Common myeloid progenitor, CD34-positive (primary cell): ENCODE measurements around the gene BCORL1.

Source experiments
- CTCF ChIA-PET: fragments of 350-600 bp; sonication (Branson Sonifier 250); formaldehyde crosslinking; loops from one replicate; lab custom pipeline; 2021; ENCODE audit warnings: antibody characterized with exemption; lab: Charles Lee
- POLR2A ChIA-PET: fragments of 350-600 bp; sonication (Branson Sonifier 250); formaldehyde crosslinking; loops from one replicate; lab custom pipeline; 2021; ENCODE audit warnings: antibody characterized with exemption; lab: Charles Lee
- DNase-seq, 3 donors: peaks; one replicate each; pipeline versions ENCODE4 v3.0.0 to v3.0.0-alpha.2; 2013
- H3K27ac ChIP-seq, 2 experiments: 1 replicate in 1 of 2; 2 replicates in 1 of 2; pipeline ENCODE4 v1.7.0; 2013; ENCODE audit warnings: inconsistent platforms in 2 of 2, low read length in 2 of 2, mild to moderate bottlenecking in 2 of 2, low read depth in 1 of 2, moderate library complexity in 1 of 2; ENCODE audit not compliant: severe bottlenecking in 2 of 2, insufficient read depth in 1 of 2, poor library complexity in 1 of 2
- H3K27me3 ChIP-seq, 5 experiments: replicated peaks in 2 of 5; 1 replicate in 3 of 5; 2 replicates in 2 of 5; pipeline versions ENCODE4 v1.6.1 to v1.7.0; 2013; ENCODE audit warnings: low read length in 4 of 5, mild to moderate bottlenecking in 2 of 5, moderate library complexity in 2 of 5, inconsistent platforms in 1 of 5; ENCODE audit not compliant: insufficient read depth in 5 of 5, control insufficient read depth in 4 of 5
- H3K36me3 ChIP-seq, 4 experiments: 1 replicate in 2 of 4; 2 replicates in 2 of 4; pipeline versions ENCODE4 v1.6.1 to v1.7.0; 2013; ENCODE audit warnings: low read length in 3 of 4, control low read depth in 1 of 4, mild to moderate bottlenecking in 1 of 4; ENCODE audit not compliant: control insufficient read depth in 4 of 4, insufficient read depth in 4 of 4
- H3K4me1 ChIP-seq, 4 experiments: 1 replicate in 3 of 4; 2 replicates in 1 of 4; pipeline versions ENCODE4 v1.6.1 to v1.7.1; 2013; ENCODE audit warnings: low read length in 3 of 4, mild to moderate bottlenecking in 3 of 4, control low read depth in 1 of 4, inconsistent platforms in 1 of 4, moderate library complexity in 1 of 4; ENCODE audit not compliant: control insufficient read depth in 4 of 4, insufficient read depth in 4 of 4; ENCODE audit errors: control extremely low read depth in 1 of 4
- H3K4me3 ChIP-seq, 7 experiments: 1 replicate in 4 of 7; 2 replicates in 3 of 7; pipeline versions ENCODE4 v1.5.1 to v1.7.0; 2013; ENCODE audit warnings: mild to moderate bottlenecking in 7 of 7, low read length in 6 of 7, moderate library complexity in 6 of 7, inconsistent platforms in 2 of 7, low read depth in 2 of 7, control low read depth in 1 of 7; ENCODE audit not compliant: insufficient read depth in 4 of 7, control insufficient read depth in 1 of 7; ENCODE audit errors: extremely low read depth in 1 of 7
- H3K9me3 ChIP-seq, 5 experiments: 1 replicate in 4 of 5; 2 replicates in 1 of 5; pipeline versions ENCODE4 v1.6.1 to v1.7.1; 2013; ENCODE audit warnings: low read length in 4 of 5, mild to moderate bottlenecking in 2 of 5, inconsistent platforms in 1 of 5, low read depth in 1 of 5, moderate library complexity in 1 of 5; ENCODE audit not compliant: control insufficient read depth in 4 of 5, insufficient read depth in 2 of 5; ENCODE audit errors: control extremely low read depth in 1 of 5
- WGBS: methylation state at CpG from one replicate; pipeline ENCODE4 v1.1.5; 2013; ENCODE audit not compliant: insufficient coverage; 5-methylcytosine and 5-hydroxymethylcytosine counted together

BCORL1 gene

GRCh38 chrX:129959493-129959832 lies 23.0 kb upstream of the BCORL1 start:
- ChIA-PET POLR2A (no interaction called here), CTCF (interaction anchor here (1.3 to 3.5 kb wide), 3 partner anchors 19 to 55 kb away, joined by 3 to 20 read pairs (median 3); no protein-coding TSS in a partner anchor)
- WGBS, result 76% methylated on average over 19 of the region's 19 CpGs
- Histone ChIP-seq H3K27ac (no peak overlapping the region), H3K9me3 (no peaks in the 10 kb centered on the region), H3K4me1 (peaks cover 0 to 28% (median 18%) of the 10 kb centered on the region in 4 experiments), H3K4me3 (no peak overlapping the region), H3K27me3 (peaks cover 0 to 9% (median 0%) of the 10 kb centered on the region in 5 experiments), H3K36me3 (no peaks in the 10 kb centered on the region)
- DNase-seq, result no peak

- Histone ChIP-seq H3K4me1 (peaks cover 0 to 28% (median 16%) of the 10 kb centered on the region in 4 experiments), H3K27ac (peak overlapping the region; percentile 25 to 75), H3K27me3 (peaks cover 0 to 9% (median 0%) of the 10 kb centered on the region in 5 experiments), H3K9me3 (no peaks in the 10 kb centered on the region), H3K4me3 (peak overlapping the region in 6 of 7 experiments; percentile 15 to 73 (median 45)), H3K36me3 (no peaks in the 10 kb centered on the region)
- 40% methylated on average over 18 of the region's 26 CpGs for WGBS
- CTCF ChIA-PET, result interaction anchor here (0.8 to 3.5 kb wide), 8 partner anchors 11 to 67 kb away, joined by 3 to 20 read pairs (median 3); no protein-coding TSS in a partner anchor
- DNase-seq, result peak; percentile 71 to 93 (median 88)
- POLR2A ChIA-PET, result interaction anchor here (1.1 to 1.5 kb wide), 3 partner anchors 9 to 63 kb away, joined by 3 to 7 read pairs (median 4); no protein-coding TSS in a partner anchor
Measured at GRCh38 chrX:129961180-129962083, 21.0 kb upstream of the BCORL1 start.

GRCh38 chrX:129963729-129964128 lies 18.7 kb upstream of the BCORL1 start:
- ChIA-PET POLR2A (no interaction called here), CTCF (no interaction called here)

GRCh38 chrX:129965166-129965565 lies 17.3 kb upstream of the BCORL1 start:
- POLR2A ChIA-PET, result no interaction called here
- no peaks in the 10 kb centered on the region for H3K9me3 ChIP-seq
- peaks cover 0 to 13% (median 6%) of the 10 kb centered on the region in 4 experiments for H3K4me1 ChIP-seq
- no peaks in the 10 kb centered on the region for H3K36me3 ChIP-seq
- CTCF ChIA-PET, result no interaction called here
- WGBS, result 95% methylated on average over 3 of the region's 6 CpGs
- no peak overlapping the region for H3K4me3 ChIP-seq
- no peak overlapping the region for H3K27ac ChIP-seq
- no peak for DNase-seq
- H3K27me3 ChIP-seq, result no peaks in the 10 kb centered on the region

More at GRCh38 chrX:129963729-129964128, 18.7 kb upstream of the BCORL1 start:
- H3K4me3 ChIP-seq, result no peak overlapping the region
- WGBS, result 90% methylated on average over 6 of the region's 8 CpGs
- peaks cover 0 to 17% (median 6%) of the 10 kb centered on the region in 4 experiments for H3K4me1 ChIP-seq
- no peak for DNase-seq
- H3K9me3 ChIP-seq, result no peaks in the 10 kb centered on the region
- no peaks in the 10 kb centered on the region for H3K36me3 ChIP-seq
- no peak overlapping the region for H3K27ac ChIP-seq
- peaks cover 0 to 9% (median 0%) of the 10 kb centered on the region in 5 experiments for H3K27me3 ChIP-seq

GRCh38 chrX:129968968-129969367 lies 13.5 kb upstream of the BCORL1 start:
- CTCF ChIA-PET, result no interaction called here

GRCh38 chrX:129976441-129976840 lies 6.0 kb upstream of the BCORL1 start:
- Histone ChIP-seq H3K9me3 (no peaks in the 10 kb centered on the region), H3K27me3 (no peaks in the 10 kb centered on the region), H3K4me3 (no peak overlapping the region), H3K4me1 (peaks cover 0 to 20% (median 14%) of the 10 kb centered on the region in 4 experiments), H3K36me3 (no peaks in the 10 kb centered on the region), H3K27ac (no peak overlapping the region)
- peak in 1 of 3 donors; percentile 24 for DNase-seq
- POLR2A ChIA-PET, result no interaction called here
- CTCF ChIA-PET, result interaction anchor here (4.0 kb wide), 1 partner anchor 15 kb away, joined by 20 read pairs; no protein-coding TSS in a partner anchor
- WGBS, result 72% methylated on average over 3 of the region's 5 CpGs

More at GRCh38 chrX:129968968-129969367, 13.5 kb upstream of the BCORL1 start:
- H3K27me3 ChIP-seq, result no peaks in the 10 kb centered on the region
- DNase-seq, result no peak
- H3K4me3 ChIP-seq, result no peak overlapping the region
- no CpG with 5 or more reads among the region's 3 CpGs for WGBS
- no peaks in the 10 kb centered on the region for H3K36me3 ChIP-seq
- POLR2A ChIA-PET, result interaction anchor here (0.6 kb wide), 1 partner anchor 30 kb away, joined by 3 read pairs; no protein-coding TSS in a partner anchor
- H3K4me1 ChIP-seq, result no peaks in the 10 kb centered on the region
- no peak overlapping the region for H3K27ac ChIP-seq
- no peaks in the 10 kb centered on the region for H3K9me3 ChIP-seq
